Natural killer cell (primary cell): ENCODE data around the gene CEP112. TPM values are rescaled to one million over a fixed set of nuclear protein-coding genes. Genes with fewer than 3 reads are reported as not detected.

Experiments used
- ATAC-seq, 3 donors: fragments of 150-1000 bp in 2 of 3; fragments of 200-7000 bp in 1 of 3; cut with Tn5 transposase; 1 replicate in 1 of 3; 2 replicates in 2 of 3; pipeline ENCODE4 v1.10.0; 2021; ENCODE audit warnings: mild to moderate bottlenecking in 2 of 3, moderate library complexity in 2 of 3
- DNase-seq, 2 donors: peaks; one replicate each; pipeline versions ENCODE4 v3.0.0 to v3.0.0-alpha.2; 2013 to 2021; ENCODE audit warnings: mixed read lengths in 1 of 2
- H3K27ac ChIP-seq: one replicate; pipeline ENCODE4 v1.5.1; 2013; ENCODE audit warnings: mild to moderate bottlenecking, low read length
- H3K27me3 ChIP-seq: one replicate; pipeline ENCODE4 v1.6.1; 2013; ENCODE audit warnings: low read length; ENCODE audit not compliant: control insufficient read depth, insufficient read depth
- H3K36me3 ChIP-seq: one replicate; pipeline ENCODE4 v1.6.1; 2013; ENCODE audit warnings: low read length; ENCODE audit not compliant: control insufficient read depth, insufficient read depth
- H3K4me1 ChIP-seq: one replicate; pipeline ENCODE4 v1.6.1; 2013; ENCODE audit warnings: low read length; ENCODE audit not compliant: control insufficient read depth, insufficient read depth
- H3K4me3 ChIP-seq: one replicate; pipeline ENCODE4 v1.5.1; 2013; ENCODE audit warnings: low read length
- H3K9me3 ChIP-seq: one replicate; pipeline ENCODE4 v1.6.1; 2013; ENCODE audit warnings: low read length; ENCODE audit not compliant: control insufficient read depth, insufficient read depth
- H3K27ac Mint-ChIP-seq, 2 donors: one replicate each; pipeline ENCODE4 v1.8.0; 2022; ENCODE audit warnings: mild to moderate bottlenecking in 2 of 2, mixed read lengths in 2 of 2, moderate library complexity in 1 of 2
- H3K27me3 Mint-ChIP-seq, 2 donors: one replicate each; pipeline ENCODE4 v1.8.0; 2022; ENCODE audit warnings: low read depth in 2 of 2, mixed read lengths in 2 of 2
- H3K36me3 Mint-ChIP-seq: one replicate; pipeline ENCODE4 v1.8.0; 2022; ENCODE audit warnings: mixed read lengths
- H3K4me1 Mint-ChIP-seq, 2 donors: one replicate each; pipeline ENCODE4 v1.8.0; 2022; ENCODE audit warnings: mixed read lengths in 2 of 2
- H3K4me3 Mint-ChIP-seq: one replicate; pipeline ENCODE4 v1.8.0; 2022; ENCODE audit warnings: mild to moderate bottlenecking, moderate library complexity, mixed read lengths
- H3K9me3 Mint-ChIP-seq, 2 donors: one replicate each; pipeline ENCODE4 v1.8.0; 2022; ENCODE audit warnings: mixed read lengths in 2 of 2
- WGBS: methylation state at CpG from one replicate; pipeline ENCODE4 v1.1.7; 2013; ENCODE audit warnings: missing lambda C conversion rate; ENCODE audit not compliant: insufficient coverage; 5-methylcytosine and 5-hydroxymethylcytosine counted together
- intact Hi-C: fragments of 100-400 bp; cut with micrococcal nuclease; formaldehyde crosslinking; loops from one replicate; pipeline ENCODE4 v1.14.2; 2022
- total RNA-seq, 4 donors: library from RNA; stranded (reverse); fragments of 120-200 nt in 1 of 4; gene quantifications; one replicate each; pipeline versions ENCODE4 v1.2.3 to v1.2.4, GENCODE V29; 2013 to 2022
- TF ChIP-seq, protein P1 (sequence below): fragments of 200-600 bp; IDR thresholded peaks from one replicate; pipeline ENCODE4 v1.8.0; 2022; ENCODE audit warnings: antibody characterized with exemption

CEP112 gene
- total RNA-seq, 3 donors from 2014 or later (not counting 1 experiment from before 2014, with no cell fraction given): 0.60 to 1.1 (median 0.85) TPM

DNA sequence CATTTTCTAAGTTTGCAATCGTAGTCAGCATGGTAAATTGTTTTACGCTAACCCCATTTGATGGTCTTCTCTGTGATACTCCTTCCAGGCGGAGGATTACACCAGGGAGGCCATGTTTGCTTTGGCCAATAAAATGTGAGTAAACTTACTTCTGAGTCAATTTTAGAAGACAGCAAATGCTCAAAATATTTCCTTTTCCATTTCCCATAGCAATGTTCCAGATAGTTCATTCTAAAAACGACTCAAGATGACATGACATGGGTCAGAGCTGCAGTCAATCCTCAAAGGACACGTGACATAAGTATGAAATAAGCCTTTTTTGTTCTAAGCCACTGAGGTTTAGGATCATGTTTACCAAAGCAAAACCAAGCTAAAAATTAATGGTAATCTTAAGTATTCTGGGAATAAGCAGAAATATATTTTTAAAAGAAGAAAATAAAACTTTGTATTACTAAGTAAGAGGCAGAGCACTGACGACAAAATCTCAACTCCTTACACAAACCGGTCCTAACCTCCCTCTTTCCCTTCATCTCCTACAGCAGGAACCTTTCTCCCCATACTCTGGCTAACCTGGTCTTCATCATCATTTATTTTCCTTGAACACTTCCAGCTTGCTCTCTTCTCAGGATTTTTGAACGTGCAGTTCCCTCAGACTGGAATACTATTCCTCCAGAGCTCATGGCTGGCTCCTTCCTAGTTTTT, 266.2 kb downstream of the CEP112 start:
- H3K36me3 Mint-ChIP-seq: no peaks in the 10 kb centered on the region
- WGBS: 90% methylated on average over 8 of the region's 8 CpGs

DNA sequence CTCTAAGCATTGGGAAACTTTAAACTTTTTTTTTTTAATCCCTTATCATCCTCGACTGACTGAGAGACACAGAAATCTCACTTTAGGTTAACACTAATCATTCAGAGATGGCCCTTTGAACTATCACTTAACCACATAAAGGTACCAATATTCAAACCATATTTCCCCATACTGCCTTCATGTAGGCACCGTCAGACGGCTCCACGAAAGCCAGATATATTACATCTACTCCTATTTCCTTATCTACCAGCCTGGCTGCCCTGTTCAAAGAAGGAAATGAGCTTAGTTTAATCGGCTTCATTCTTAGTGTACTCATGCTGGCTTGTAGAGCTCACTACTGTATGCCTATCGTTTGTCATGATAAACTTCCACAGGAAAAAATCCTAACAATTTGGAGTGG, 270.9 kb downstream of the CEP112 start:
- Mint-ChIP-seq H3K27me3 (no peaks in the 10 kb centered on the region), H3K27ac (no peak overlapping the region), H3K9me3 (no peaks in the 10 kb centered on the region), H3K4me1 (no peaks in the 10 kb centered on the region), H3K36me3 (no peaks in the 10 kb centered on the region), H3K4me3 (no peak overlapping the region)
- H3K27me3 ChIP-seq: no peaks in the 10 kb centered on the region
- 60% methylated on average over 6 of the region's 6 CpGs for WGBS
- H3K27ac ChIP-seq: no peak overlapping the region
- TF ChIP-seq, protein P1, sequence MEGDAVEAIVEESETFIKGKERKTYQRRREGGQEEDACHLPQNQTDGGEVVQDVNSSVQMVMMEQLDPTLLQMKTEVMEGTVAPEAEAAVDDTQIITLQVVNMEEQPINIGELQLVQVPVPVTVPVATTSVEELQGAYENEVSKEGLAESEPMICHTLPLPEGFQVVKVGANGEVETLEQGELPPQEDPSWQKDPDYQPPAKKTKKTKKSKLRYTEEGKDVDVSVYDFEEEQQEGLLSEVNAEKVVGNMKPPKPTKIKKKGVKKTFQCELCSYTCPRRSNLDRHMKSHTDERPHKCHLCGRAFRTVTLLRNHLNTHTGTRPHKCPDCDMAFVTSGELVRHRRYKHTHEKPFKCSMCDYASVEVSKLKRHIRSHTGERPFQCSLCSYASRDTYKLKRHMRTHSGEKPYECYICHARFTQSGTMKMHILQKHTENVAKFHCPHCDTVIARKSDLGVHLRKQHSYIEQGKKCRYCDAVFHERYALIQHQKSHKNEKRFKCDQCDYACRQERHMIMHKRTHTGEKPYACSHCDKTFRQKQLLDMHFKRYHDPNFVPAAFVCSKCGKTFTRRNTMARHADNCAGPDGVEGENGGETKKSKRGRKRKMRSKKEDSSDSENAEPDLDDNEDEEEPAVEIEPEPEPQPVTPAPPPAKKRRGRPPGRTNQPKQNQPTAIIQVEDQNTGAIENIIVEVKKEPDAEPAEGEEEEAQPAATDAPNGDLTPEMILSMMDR: no peak
- no peaks in the 10 kb centered on the region for H3K9me3 ChIP-seq
- no peaks in the 10 kb centered on the region for H3K4me1 ChIP-seq
- H3K36me3 ChIP-seq: no peaks in the 10 kb centered on the region
- DNase-seq (no peak), ATAC-seq (no peak)
- H3K4me3 ChIP-seq: no peak overlapping the region
- intact Hi-C loops: no loop called here

More for the DNA sequence above, 266.2 kb downstream of the CEP112 start:
- ATAC-seq (no peak), DNase-seq (no peak)
- TF ChIP-seq, protein P1: no peak
- H3K27ac ChIP-seq: no peak overlapping the region
- peaks cover 0 to 3% of the 10 kb centered on the region in 2 donors for H3K9me3 Mint-ChIP-seq
- H3K27me3 ChIP-seq: no peaks in the 10 kb centered on the region
- no peak overlapping the region for H3K27ac Mint-ChIP-seq
- no peaks in the 10 kb centered on the region for H3K4me1 Mint-ChIP-seq
- H3K4me3 ChIP-seq: no peak overlapping the region
- peaks cover 6 to 8% of the 10 kb centered on the region in 2 donors for H3K27me3 Mint-ChIP-seq
- intact Hi-C loops: no loop called here
- H3K36me3 ChIP-seq: no peaks in the 10 kb centered on the region
- H3K4me3 Mint-ChIP-seq: no peak overlapping the region
- no peaks in the 10 kb centered on the region for H3K4me1 ChIP-seq
- H3K9me3 ChIP-seq: no peaks in the 10 kb centered on the region

DNA sequence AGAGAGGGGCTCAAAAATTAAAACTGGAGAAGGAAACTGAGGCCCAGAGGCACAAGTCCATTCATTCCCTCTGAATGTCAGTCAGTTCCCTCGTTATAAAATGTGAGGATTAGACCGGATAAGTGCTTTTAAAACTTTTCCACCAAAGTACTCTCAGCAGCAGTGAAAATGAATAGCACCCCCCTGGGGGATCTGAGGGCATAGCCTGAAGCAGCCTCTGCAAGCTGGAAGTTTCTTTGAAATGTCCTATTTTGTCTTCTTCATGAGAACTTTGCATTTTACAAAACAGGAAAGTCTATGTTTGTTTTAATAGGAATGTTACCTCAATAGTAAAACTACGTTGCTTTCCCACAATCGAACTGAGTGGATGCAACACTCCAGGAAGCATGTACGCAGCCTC, 273.0 kb downstream of the CEP112 start:
- Histone ChIP-seq H3K27ac (no peak overlapping the region), H3K4me1 (no peaks in the 10 kb centered on the region), H3K9me3 (no peaks in the 10 kb centered on the region), H3K27me3 (no peaks in the 10 kb centered on the region), H3K36me3 (no peaks in the 10 kb centered on the region), H3K4me3 (no peak overlapping the region)
- intact Hi-C loops: no loop called here
- H3K4me1 Mint-ChIP-seq: no peaks in the 10 kb centered on the region
- DNase-seq: no peak
- no peak overlapping the region for H3K27ac Mint-ChIP-seq
- no peak overlapping the region for H3K4me3 Mint-ChIP-seq
- peaks cover 0 to 4% of the 10 kb centered on the region in 2 donors for H3K9me3 Mint-ChIP-seq
- peaks cover 0 to 3% of the 10 kb centered on the region in 2 donors for H3K27me3 Mint-ChIP-seq
- H3K36me3 Mint-ChIP-seq: no peaks in the 10 kb centered on the region
- TF ChIP-seq, protein P1: no peak
- WGBS: 76% methylated on average over 5 of the region's 5 CpGs
- ATAC-seq: no peak

DNA sequence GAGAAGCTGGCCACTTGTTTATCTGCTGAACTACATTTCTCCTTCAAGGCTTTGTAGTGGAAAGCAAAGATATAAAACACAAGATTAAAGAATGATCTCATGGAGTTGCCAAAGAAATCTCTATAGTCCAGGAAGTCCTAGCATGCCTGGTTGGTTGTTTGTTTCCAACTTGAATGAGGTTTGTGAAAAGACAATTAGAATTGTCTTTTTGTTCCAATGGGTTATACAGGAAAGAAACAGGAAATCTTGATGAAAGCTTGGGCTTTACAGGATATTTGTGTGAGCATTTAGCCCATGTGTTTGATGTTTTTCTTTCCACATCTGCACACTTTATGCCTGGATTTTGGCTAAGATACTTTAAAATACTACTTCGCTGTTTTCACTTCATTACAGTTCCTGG, 273.4 kb downstream of the CEP112 start:
- Mint-ChIP-seq H3K36me3 (no peaks in the 10 kb centered on the region), H3K27me3 (peaks cover 0 to 3% of the 10 kb centered on the region in 2 donors), H3K27ac (no peak overlapping the region), H3K4me3 (no peak overlapping the region), H3K9me3 (peaks cover 0 to 4% of the 10 kb centered on the region in 2 donors), H3K4me1 (no peaks in the 10 kb centered on the region)
- H3K4me1 ChIP-seq: no peaks in the 10 kb centered on the region
- H3K27me3 ChIP-seq: no peaks in the 10 kb centered on the region
- WGBS: 100% methylated on average over 1 of the region's 1 CpG
- intact Hi-C loops: no loop called here
- H3K27ac ChIP-seq: no peak overlapping the region
- H3K4me3 ChIP-seq: no peak overlapping the region
- no peak for ATAC-seq
- no peaks in the 10 kb centered on the region for H3K36me3 ChIP-seq
- no peak for DNase-seq
- H3K9me3 ChIP-seq: no peaks in the 10 kb centered on the region
- TF ChIP-seq, protein P1: no peak
